HAP-1 (cell line): ENCODE results near the gene EML5.
A peak's percentile ranks its signal among the peaks of the same experiment; 100 is the strongest.
"Not testable (repeated sequence)": the region's sequence is repeated elsewhere in the genome, so short reads cannot be mapped to it uniquely, and the experiment has no call there.

ENCODE experiments used
- DNase-seq, 2 experiments: peaks; one replicate each; pipeline ENCODE4 v3.0.0-alpha.2; 2016 to 2020; ENCODE audit warnings: low spot score in 2 of 2
- H3K27me3 ChIP-seq: fragments of 250-450 bp; sonication (Bioruptor Pico); 2 replicates; pipeline ENCODE4 v1.5.1; 2020; ENCODE audit warnings: low read depth, mild to moderate bottlenecking, moderate library complexity
- H3K36me3 ChIP-seq: fragments of 250-450 bp; sonication (Bioruptor Pico); replicated peaks from 2 replicates; pipeline ENCODE4 v1.5.1; 2020; ENCODE audit warnings: mild to moderate bottlenecking
- H3K4me1 ChIP-seq: fragments of 250-450 bp; sonication (Bioruptor Pico); 2 replicates; pipeline ENCODE4 v1.5.1; 2020; ENCODE audit warnings: mild to moderate bottlenecking
- H3K4me3 ChIP-seq: fragments of 250-450 bp; sonication (Bioruptor Pico); 2 replicates; pipeline ENCODE4 v1.5.1; 2020; ENCODE audit warnings: mild to moderate bottlenecking, moderate library complexity
- H3K9me3 ChIP-seq: fragments of 250-450 bp; sonication (Bioruptor Pico); 2 replicates; pipeline ENCODE4 v1.5.1; 2020; ENCODE audit warnings: mild to moderate bottlenecking, moderate library complexity
- in situ Hi-C: fragments of 300-500 bp; cut with MboI; formaldehyde crosslinking; loops from 3 replicates; pipeline ENCODE4 v1.14.3; 2020; ENCODE audit warnings: low sequenced_read_pairs, inconsistent platforms, mixed read lengths

The EML5 gene

DNA sequence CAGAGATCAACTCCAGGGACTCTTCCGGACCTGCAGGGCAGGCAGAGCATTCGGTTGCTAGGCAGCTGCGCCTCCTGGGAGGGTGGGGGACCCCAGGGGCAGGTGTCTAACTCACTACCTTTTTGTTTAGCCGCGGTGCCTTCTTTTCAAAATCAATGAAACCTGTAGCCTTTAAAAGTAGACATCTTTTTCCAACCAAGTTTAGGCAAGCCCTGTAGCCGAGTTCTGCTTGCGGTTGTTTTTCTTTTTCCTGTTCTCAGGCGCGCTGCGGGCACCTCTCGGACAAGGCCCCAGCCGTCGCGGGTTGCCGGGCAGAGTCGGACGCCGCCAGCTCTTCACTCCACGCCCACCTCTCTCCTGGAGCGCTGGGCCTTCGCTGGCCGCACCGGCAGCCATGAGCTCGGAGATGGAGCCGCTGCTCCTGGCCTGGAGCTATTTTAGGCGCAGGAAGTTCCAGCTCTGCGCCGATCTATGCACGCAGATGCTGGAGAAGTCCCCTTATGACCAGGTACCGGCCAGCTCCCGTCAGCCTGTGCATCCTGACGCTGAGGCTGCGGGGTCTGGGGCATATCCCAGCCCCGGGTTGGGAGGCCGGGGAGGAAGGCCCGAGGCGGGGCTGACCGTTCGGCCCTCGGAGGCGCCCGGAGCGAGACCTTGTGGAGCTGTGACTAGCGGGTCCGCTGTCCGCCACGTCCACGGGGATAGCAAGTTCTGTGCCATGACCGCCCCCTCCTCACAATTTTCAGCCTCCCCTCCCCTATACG is 31.7 kb upstream of the EML5 start, which contains the start of gene TTC8:
Gene TTC8 (plus strand): TSS at position 338 of the 764 bp plus-strand sequence. CDS start 57 bp downstream, at position 395.
- DNase-seq = peak; percentile 80 to 90
- in situ Hi-C loops = no loop called here
- H3K27me3 ChIP-seq = peaks cover 4% of the 10 kb centered on the region; the same call in 1 of the 2 replicates

DNA sequence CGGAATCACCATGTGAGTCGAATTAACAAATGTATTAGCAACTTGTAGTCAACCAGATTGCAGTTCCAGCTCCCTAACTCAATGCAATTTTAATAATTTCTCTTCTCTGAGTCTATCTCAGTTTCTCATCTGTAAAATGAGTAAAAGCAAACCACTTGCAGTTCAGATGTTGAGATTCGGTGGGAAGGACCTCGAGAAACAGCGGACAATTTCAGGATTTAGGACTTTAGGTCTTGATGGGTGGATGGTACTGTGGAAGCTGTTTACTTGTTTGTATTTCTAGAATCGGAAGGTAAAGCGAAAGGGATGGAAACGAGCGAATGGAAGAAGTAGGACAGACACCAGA is 31.2 kb upstream of the EML5 start:
- in situ Hi-C loops = no loop called here
- Histone ChIP-seq H3K36me3 (no peaks in the 10 kb centered on the region), H3K4me3 (peak overlapping the region; percentile 62), H3K27me3 (peaks cover 4% of the 10 kb centered on the region; the same call in 1 of the 2 replicates), H3K9me3 (no peaks in the 10 kb centered on the region), H3K4me1 (peaks cover 5% of the 10 kb centered on the region)
- DNase-seq = no peak

More for the DNA sequence above, 31.7 kb upstream of the EML5 start, which contains the start of gene TTC8:
- H3K4me1 ChIP-seq = peaks cover 10% of the 10 kb centered on the region
- H3K4me3 ChIP-seq = peak within 1 kb of the TSS; percentile 62
- no peaks in the 10 kb centered on the region for H3K9me3 ChIP-seq
- no peaks in the 10 kb centered on the region for H3K36me3 ChIP-seq

DNA sequence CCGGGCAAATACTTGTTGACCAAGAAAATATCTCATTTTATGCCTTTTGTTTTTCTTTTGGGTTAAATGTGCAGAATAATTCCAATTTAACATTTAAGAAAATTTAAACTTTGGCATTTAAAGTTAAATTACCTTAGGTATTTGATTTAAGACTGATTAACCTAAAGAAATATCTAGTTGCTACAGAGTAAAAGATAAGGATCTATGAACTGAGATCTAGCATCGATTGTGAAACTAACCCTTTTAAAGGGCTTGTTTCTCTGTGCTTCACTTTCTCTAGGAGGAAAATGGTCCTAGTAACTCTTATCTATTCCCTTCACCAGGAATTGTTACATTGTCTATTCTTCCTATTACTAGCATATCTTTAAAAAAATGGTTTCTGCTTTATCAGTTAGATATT is 29.1 kb upstream of the EML5 start:
- Histone ChIP-seq H3K4me1 (peaks cover 5% of the 10 kb centered on the region), H3K9me3 (no peaks in the 10 kb centered on the region), H3K27me3 (peaks cover 7% of the 10 kb centered on the region; the same call in 1 of the 2 replicates), H3K36me3 (no peaks in the 10 kb centered on the region), H3K4me3 (no peak overlapping the region)
- DNase-seq = no peak
- in situ Hi-C loops = no loop called here

DNA sequence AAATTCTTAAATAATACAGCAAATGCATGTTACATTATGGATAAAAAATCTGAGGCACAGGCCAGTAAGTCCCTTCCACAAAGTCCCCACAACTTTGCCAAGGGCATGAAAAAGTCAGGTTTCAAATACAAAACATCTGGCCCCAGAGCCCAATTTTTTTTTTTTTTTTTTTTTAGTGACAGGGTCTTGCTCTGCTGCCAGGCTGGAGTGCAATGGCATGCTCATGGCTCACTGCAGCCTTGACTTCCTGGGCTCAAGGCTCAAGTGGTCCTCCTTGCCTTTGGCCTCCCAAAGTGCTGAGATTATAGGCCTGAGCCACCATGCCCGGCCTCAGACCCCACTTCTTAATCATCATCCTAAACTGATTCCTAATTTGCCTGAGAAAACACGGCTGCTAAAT is 28.6 kb upstream of the EML5 start:
- Histone ChIP-seq H3K36me3 (no peaks in the 10 kb centered on the region), H3K4me3 (no peak overlapping the region), H3K4me1 (peaks cover 5% of the 10 kb centered on the region), H3K9me3 (no peaks in the 10 kb centered on the region), H3K27me3 (peaks cover 7% of the 10 kb centered on the region; the same call in 1 of the 2 replicates)
- in situ Hi-C loops = no loop called here
- no peak for DNase-seq

DNA sequence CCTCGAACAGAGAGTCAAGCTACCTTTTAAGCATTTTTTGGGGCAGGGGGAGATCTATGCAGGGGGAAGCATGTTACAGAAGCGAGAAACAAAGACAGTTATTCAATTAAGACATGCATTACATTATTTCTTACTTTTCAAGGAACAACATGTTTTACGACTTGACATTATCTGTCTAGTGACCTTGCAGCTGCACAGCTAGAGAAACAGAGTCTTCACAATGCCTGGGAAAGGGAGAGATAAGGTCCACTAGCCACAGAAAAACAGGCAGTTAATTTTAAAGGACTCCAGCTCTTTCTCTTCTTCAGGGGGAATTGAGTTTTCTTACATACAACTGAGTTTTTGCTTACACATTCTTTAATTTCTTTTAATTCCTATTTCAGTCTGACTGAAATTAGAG is 26.9 kb upstream of the EML5 start:
- H3K4me1 ChIP-seq, H3K27me3 ChIP-seq, in situ Hi-C loops, DNase-seq, H3K36me3 ChIP-seq, H3K9me3 ChIP-seq, H3K4me3 ChIP-seq: not testable (repeated sequence)

DNA sequence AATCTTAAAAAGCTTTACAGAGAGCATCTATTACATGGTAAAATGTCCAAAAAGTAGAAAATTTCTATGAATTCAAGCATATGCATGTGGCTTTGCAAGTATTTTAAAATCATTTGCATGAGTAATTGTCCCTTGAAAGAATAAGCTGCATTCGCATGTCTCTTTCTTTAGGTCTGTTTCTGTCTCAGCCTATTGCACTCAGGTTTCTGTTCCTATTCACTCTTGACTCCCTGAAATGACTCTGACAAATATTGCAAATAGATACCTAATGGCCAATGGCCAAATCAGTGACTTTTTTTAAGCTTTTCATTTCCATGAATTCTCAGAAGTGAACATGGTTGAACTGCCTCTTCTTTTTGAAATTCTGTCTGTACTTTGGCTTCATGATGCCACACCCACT is 25.3 kb upstream of the EML5 start:
- in situ Hi-C loops = no loop called here
- H3K4me3 ChIP-seq = no peak overlapping the region
- no peaks in the 10 kb centered on the region for H3K4me1 ChIP-seq
- H3K36me3 ChIP-seq = no peaks in the 10 kb centered on the region
- DNase-seq = no peak
- no peaks in the 10 kb centered on the region; the same call in 1 of the 2 replicates for H3K9me3 ChIP-seq
- peaks cover 7% of the 10 kb centered on the region; the same call in 1 of the 2 replicates for H3K27me3 ChIP-seq

DNA sequence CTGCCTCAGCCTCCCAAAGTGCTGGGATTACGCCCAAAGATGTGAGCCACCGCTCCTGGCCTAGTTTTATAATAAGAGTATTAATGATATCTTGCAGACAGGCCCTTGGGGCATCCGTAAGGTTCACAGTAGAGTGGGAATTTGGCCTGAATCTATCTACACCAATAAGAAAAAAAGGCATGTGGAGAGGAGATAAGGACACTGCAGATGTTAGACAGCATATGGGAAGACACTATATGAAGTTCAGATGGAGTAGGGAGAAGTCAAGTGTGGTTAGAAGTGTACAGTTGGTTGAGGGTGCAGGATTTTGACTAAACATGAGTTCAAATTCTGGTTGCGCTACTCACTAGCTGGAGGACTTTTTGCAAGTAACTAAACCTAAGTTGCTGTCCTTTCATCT is 23.2 kb upstream of the EML5 start:
- Histone ChIP-seq H3K27me3 (peaks cover 7% of the 10 kb centered on the region; the same call in 1 of the 2 replicates), H3K9me3 (no peaks in the 10 kb centered on the region; the same call in 1 of the 2 replicates), H3K4me1 (no peaks in the 10 kb centered on the region), H3K4me3 (no peak overlapping the region), H3K36me3 (no peaks in the 10 kb centered on the region)
- in situ Hi-C loops = no loop called here
- peak in 1 of 2 experiments; percentile 0 for DNase-seq

DNA sequence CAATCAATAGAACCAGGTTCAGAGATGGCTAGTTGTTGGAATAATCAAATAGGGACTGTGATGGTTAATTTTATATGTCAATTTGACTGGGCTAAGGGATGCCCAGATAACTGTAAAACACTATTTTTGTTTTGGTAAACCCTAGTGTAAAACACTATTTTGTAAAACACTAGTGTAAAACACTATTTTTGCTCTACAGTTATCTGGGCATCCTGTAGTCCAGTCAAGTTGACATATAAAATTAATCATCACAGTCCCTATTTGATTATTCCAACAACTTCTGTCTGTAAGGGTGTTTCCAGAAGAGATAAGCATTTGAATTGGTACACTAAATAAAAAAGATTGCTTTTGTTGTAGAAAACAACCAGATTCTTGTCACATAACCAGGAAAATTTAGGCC is 15.6 kb upstream of the EML5 start:
- Histone ChIP-seq H3K9me3 (no peaks in the 10 kb centered on the region), H3K4me1 (no peaks in the 10 kb centered on the region), H3K36me3 (no peaks in the 10 kb centered on the region), H3K4me3 (no peak overlapping the region), H3K27me3 (no peaks in the 10 kb centered on the region)
- DNase-seq = no peak
- in situ Hi-C loops = no loop called here

DNA sequence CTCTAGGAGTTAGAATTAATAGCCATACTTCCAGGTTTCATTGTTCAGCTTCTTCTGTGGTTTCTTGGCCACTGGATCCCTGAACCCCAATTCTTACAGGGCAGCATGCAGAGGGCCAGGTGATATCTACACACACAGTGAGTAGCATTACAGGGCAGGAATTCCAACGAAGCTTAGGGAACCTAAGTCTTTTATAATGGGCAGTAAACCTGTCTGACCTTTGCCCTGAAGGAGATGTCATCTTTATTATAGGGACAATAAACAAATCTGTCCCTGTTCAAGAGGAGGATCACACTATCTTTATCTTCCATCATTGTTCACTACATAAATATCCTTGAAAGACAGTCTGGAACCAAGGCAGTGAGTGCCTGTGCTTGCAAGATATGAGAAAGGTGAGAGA is 11.7 kb upstream of the EML5 start:
- no peaks in the 10 kb centered on the region for H3K4me1 ChIP-seq
- DNase-seq = no peak
- no peaks in the 10 kb centered on the region for H3K9me3 ChIP-seq
- H3K4me3 ChIP-seq = no peak overlapping the region
- H3K36me3 ChIP-seq = no peaks in the 10 kb centered on the region
- H3K27me3 ChIP-seq = no peaks in the 10 kb centered on the region
- in situ Hi-C loops = no loop called here

DNA sequence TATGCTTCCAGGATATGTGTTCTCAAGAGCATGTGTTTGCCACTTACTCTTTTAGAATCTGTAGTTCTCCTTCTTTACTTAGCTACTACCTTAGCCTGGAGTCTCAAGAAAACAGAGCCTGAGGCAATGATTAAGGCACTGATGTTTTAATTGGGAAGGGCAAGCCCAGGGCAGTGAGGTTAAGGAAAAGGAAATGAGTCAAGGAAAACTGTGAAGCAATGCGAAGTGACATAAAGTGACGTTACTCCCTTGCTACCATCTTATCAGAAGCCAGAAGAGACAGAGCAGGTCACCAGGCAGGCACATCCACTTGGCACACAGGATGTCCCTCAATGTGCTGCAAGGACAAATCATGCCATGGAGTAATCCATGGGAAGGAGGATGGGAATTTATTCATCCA is 11.3 kb upstream of the EML5 start:
- in situ Hi-C loops = no loop called here
- no peak overlapping the region for H3K4me3 ChIP-seq
- no peaks in the 10 kb centered on the region for H3K9me3 ChIP-seq
- no peaks in the 10 kb centered on the region for H3K4me1 ChIP-seq
- H3K36me3 ChIP-seq = no peaks in the 10 kb centered on the region
- DNase-seq = no peak
- no peaks in the 10 kb centered on the region for H3K27me3 ChIP-seq

DNA sequence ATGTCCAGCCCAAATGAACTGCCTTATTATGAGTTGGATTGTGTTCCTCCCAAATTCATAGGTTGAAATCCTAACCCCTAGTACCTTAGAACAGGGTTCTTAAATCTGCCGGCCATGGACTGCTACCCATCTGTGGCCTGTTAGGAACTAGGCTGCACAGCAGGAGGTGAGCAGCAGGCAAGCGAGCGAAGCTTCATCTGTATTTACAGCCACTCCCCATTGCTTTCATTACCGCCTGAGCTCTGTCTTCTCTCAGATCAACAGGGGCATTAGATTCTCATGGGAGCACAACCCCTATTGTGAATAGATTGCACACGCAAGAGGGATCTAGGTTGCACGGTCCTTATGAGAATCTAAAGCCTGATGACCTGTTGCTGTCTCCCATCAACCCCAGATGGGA is 9.8 kb upstream of the EML5 start:
- Histone ChIP-seq H3K4me3 (no peak overlapping the region), H3K9me3 (no peaks in the 10 kb centered on the region), H3K27me3 (no peaks in the 10 kb centered on the region), H3K36me3 (no peaks in the 10 kb centered on the region), H3K4me1 (no peaks in the 10 kb centered on the region)
- DNase-seq = no peak
- in situ Hi-C loops = no loop called here

DNA sequence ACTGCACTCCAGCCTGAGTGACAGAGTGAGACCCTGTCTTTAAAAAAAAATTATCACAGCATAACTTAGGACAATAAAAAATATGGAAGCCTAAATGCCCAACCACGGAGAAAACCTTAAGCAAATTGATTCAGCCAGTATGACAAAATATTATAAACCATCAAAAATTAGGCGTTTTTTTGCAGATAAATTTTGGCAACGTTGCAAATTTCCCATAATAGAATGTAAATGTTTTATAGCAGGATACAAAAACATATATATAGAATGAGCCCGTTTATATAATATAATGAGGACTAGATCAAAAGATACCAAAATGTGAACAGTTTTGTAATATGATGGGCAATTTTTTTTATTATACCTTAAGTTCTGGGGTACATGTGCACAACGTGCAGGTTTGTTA is 6.8 kb upstream of the EML5 start:
- Histone ChIP-seq H3K9me3 (no peaks in the 10 kb centered on the region), H3K36me3 (no peaks in the 10 kb centered on the region), H3K4me3 (no peak overlapping the region), H3K27me3 (no peaks in the 10 kb centered on the region), H3K4me1 (no peaks in the 10 kb centered on the region)
- DNase-seq = no peak
- in situ Hi-C loops = no loop called here

DNA sequence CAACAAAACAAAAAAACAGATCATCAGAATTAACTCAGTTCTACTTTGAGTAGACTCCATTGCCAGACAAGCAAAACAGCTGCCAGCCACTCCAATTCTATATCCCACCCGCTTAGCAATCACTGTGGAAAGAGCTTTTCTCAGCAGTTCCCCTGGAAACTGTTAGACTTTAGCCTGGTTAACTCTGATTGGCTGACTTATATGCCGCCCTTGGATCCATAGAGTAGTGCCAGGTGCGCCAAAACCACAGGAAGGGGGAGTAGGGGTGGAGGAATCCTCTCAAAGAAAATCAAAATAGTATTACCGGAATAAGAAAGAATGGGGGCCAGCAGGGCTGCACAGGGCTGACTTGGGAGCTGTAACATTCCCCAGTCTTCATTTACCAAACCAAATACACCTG is 5.4 kb upstream of the EML5 start:
- Histone ChIP-seq H3K4me3 (no peak overlapping the region), H3K27me3 (no peaks in the 10 kb centered on the region), H3K4me1 (no peaks in the 10 kb centered on the region), H3K36me3 (no peaks in the 10 kb centered on the region), H3K9me3 (no peaks in the 10 kb centered on the region)
- no peak for DNase-seq
- in situ Hi-C loops = no loop called here

DNA sequence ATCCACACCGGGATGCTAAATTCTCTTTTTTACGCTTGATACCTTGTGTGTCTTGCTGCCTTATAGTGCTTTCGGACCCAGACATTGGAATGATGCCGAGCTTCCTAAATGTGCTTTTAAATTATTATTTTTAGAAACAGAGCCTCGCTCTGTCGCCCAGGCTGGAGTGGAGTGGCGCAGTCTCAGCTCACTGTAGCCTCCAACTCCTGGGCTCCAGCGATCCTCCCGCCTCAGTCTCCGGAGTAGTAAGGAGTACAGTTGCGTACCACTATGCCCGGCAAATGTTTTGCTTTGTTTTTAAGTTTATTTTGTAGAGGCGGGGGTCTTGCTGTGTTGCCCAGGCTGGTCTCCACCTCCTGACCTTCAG is 489 bp upstream of the EML5 start:
- no peaks in the 10 kb centered on the region for H3K9me3 ChIP-seq
- H3K4me1 ChIP-seq = peaks cover 3% of the 10 kb centered on the region; the same call in 1 of the 2 replicates
- no peaks in the 10 kb centered on the region for H3K36me3 ChIP-seq
- no peak for DNase-seq
- H3K27me3 ChIP-seq = no peaks in the 10 kb centered on the region
- H3K4me3 ChIP-seq = peak overlapping the region; percentile 68
- in situ Hi-C loops = no loop called here
